HG03175 (cell line): Measurements from ENCODE around the gene LGALS14.
"Not testable (repeated sequence)": the region's sequence is repeated elsewhere in the genome, so short reads cannot be mapped to it uniquely, and the experiment has no call there.

ENCODE experiments used
- ATAC-seq: cut with Tn5 transposase; IDR thresholded peaks from one replicate; pipeline ENCODE4 v1.9.1; 2021; ENCODE audit warnings: mild to moderate bottlenecking, moderate library complexity; ENCODE audit not compliant: unreplicated experiment

Gene LGALS14

DNA sequence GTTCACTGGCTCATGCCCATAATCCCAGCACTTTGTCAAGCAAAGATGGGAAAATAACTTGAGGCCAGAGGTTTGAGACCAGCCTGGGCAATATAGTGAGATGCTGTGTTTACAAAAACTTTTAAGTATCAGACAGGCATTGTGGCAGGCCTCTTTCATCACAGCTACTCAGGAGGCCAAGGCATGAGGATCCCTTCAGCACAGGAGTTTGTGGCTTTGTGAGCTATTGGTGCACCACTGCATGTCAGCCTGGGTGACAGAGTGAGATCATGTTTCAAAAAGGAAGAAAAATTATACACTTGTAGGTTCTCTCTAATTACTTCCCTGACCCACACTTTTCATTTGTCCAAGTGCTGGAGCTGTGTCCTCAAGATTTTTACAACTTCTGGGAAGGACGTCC lies 11.5 kb upstream of the LGALS14 start:
- ATAC-seq, result no peak

DNA sequence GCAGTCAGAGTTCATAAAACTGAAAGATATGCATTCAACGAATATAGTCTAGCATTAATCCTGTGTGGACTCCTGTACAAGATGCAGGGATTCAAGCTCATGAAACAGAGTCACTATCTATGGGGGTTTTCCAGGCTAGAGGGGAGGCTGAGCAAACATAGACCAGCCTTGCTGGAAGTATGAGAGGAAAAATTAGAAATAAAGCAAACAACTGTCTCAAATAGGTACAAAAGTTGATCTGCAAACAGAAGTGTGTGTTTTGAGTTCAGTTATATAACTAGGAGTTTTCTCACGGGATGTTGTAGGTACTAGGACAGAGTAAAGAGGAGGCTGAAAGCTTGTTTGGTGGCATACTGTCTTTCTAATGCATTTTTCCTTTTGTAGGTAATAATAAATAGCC lies 8.5 kb upstream of the LGALS14 start:
- ATAC-seq, result no peak

DNA sequence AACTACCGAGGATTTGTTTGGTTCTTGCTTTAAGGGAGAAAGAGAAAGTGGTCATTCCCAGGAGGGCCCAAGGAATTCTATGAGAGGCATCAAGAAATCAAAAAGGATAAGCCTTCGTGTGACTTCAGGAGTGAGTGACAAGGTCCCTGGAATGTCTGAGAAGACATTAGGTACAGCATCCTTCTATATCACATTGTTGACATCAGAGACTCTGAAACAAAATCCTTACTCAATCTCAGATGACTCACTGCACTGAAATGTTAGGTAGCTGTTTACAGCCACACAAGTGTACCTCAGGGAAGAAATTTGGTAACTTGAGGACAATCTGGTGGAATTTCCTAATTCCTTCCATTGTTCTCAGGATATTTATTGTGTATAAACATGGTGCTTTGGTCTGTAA lies 7.9 kb upstream of the LGALS14 start:
- no peak for ATAC-seq

DNA sequence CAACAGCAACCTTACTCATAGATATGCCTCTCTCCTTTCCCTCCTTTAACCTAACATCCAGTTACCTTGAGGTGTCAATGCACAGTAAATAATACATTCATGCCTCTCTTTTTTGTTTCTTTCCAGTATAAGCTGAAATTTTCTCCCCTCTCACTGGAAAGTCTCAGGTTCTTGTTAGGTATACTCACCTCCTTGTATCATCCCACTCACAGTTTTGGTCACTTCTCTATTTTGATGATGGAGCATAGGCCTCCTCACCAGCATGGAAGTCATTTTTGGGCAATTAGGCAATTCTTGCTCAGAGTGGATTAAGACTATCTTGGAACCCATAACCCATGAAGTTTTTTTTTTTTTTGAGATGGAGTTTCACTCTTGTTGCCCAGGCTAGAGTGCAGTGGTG lies 5.7 kb upstream of the LGALS14 start:
- no peak for ATAC-seq

- ATAC-seq, result no peak
Measured at GRCh38 chr19:39701291-39701690, 3.0 kb upstream of the LGALS14 start.

DNA sequence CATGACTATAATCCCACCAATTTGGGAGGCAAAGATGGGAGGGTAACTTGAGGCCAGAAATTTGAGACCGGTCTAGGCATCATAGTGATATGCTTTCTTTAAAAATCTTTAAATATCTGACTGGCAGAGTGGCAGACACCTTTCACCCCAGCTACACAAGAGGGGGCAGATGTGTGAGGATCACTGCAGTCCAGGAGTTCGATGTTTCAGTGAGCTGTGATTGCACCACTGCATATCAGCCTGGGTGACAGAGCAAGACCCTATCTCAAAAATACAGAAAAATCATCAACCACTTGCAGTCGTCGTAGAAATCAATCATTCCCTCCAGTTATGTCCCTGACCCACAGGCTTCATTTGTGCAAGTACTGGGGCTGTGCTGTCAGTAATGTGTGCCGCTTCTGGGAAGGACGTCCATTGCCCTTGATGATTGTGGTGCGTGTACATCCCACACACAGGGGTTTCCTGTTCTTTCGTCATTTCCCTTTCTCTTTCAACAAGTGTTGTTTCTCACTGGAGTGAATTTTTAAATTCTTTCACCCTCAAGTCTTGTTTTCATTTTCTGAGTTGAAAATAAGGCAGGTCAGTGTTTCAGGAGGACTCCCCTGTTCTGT lies 1.4 kb downstream of the LGALS14 start:
- no peak for ATAC-seq

- ATAC-seq, result no peak
Measured at GRCh38 chr19:39708594-39708993, 4.3 kb downstream of the LGALS14 start.

GRCh38 chr19:39709026-39709872 lies 5.0 kb downstream of the LGALS14 start:
- ATAC-seq, result no peak

DNA sequence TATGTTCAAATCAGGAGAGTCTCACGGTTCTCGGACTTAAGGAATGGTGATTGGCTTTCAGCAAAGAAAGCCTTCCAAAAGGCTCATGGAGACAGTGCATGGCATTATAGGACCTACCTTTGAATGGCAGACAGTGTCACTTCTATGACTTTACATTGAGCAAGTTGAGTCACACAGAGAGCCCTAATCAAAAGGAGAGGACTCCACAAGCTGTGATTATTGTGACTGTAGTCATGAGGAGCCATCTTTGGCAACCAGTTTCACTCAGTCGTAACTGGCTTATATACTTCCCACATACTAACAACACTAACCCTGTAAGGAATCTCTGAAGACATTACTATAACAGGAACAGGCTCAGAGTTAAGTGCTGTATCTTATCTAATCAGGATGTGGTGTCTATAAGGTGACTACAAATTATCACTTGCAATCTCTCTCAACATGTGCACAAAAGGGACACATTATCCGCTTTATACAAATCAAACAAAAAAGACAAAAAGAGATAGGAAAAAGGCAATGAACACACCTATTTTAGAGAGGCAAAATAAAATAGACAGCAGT lies 6.1 kb downstream of the LGALS14 start:
- ATAC-seq, result no peak

DNA sequence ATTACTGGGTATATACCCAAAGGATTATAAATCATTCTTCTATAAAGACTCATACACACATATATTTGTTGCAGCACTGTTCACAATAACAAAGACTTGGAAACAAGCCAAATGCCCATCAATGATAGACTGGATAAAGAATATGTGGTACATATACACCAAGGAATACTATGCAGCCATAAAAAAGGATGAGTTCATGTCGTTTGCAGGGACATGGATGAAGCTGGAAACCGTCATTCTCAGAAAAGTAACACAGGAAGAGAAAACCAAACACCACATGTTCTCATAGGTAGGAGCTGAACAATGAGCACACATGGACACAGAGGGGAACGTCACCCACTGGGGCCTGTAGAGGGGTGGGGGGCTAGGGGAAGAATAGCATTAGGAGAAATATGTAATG lies 15.9 kb downstream of the LGALS14 start:
- not testable (repeated sequence) for ATAC-seq

DNA sequence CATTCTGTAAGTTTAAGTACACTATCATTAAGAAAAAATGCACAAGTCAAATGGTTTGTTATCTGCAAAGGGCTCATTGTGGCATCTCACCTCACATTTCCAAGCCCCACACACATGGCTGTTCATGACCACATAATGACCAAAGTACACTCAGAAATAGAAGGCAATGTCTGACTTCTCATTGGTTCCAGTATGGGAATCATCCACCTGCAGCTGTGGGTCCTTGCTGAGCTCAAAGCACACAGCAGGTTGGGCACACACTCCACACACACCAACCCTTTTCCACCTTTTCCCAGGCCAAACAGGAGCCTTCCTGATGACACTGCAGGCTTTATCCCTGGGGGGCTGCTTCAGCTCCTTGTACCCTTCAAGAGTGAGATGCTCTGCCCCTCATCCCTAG lies 21.7 kb downstream of the LGALS14 start:
- ATAC-seq, result no peak

DNA sequence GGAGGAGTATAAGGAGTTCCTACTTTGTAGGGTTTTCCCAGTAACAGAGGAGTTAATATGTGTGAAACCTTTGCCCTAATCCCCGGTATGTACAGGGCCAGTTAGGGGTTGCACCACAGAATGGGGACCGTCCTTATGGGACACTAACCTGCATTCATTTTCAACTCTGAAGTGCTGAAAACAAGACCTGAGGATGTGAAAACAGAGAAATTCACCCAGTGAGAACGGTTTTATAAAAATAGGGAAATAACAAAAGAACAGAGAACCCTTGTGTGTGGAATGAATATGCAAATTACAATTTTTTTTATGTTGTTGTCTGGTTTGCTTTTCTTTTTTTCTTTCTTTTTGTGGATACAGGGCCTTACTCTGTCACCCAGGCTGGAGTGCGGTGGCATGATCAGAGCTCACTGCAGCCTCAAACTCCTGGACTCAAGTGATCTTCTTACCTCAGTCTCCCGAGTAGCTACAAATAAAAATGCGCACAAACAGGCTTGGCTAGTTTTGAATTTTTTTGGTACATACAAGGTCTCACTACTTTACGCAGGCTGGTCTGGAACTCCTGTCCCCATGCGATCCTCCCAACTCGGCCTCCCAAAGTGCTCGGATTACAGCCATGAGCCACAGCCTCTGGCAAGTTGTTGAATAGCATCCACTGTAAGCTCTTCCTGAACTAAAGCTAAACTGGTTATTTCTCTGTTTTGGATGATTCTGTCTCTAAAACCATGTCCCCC lies 23.0 kb downstream of the LGALS14 start:
- no peak for ATAC-seq

- no peak for ATAC-seq
Measured at GRCh38 chr19:39728040-39728439, 23.8 kb downstream of the LGALS14 start.

GRCh38 chr19:39729594-39729993 lies 25.3 kb downstream of the LGALS14 start:
- ATAC-seq, result no peak

DNA sequence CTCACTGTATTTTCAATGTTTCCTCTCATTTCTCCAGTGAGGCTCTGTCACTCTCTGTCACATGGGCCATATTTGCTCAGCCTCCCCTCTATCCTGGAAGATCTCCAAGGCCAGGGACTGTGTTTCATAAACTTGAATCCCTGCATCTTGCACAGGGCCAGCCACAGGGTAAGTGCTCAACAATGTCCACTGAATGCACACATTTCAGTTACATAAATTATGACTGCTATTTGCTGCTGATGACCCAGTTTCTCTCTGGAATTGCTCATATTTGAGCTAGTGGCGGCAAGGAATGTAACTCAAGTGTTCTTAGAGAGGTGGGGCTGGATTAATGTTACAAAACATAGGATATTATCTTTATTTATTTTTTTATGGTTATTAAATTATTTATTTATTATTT lies 27.4 kb downstream of the LGALS14 start:
- ATAC-seq, result no peak

DNA sequence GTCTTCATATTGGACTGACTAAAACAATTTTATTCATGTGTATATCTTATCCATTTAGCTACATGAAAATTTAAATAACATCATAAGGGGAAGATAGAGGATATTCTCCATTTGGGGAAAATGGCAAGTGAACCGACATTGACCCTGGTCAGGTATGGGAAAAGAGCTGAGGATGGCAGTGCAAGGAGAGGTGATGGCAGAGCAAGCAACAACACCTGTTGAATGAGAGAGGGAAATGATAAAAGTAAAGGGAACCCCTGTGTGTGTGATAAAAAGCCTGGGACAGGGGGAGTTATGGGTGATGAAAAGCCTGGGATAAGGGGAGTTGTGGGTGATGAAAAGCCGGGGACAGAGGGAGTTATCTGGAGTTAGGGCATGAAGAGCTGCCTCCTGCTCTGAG lies 29.6 kb downstream of the LGALS14 start:
- ATAC-seq, result no peak

- no peak for ATAC-seq
Measured at GRCh38 chr19:39735688-39736087, 31.4 kb downstream of the LGALS14 start.

DNA sequence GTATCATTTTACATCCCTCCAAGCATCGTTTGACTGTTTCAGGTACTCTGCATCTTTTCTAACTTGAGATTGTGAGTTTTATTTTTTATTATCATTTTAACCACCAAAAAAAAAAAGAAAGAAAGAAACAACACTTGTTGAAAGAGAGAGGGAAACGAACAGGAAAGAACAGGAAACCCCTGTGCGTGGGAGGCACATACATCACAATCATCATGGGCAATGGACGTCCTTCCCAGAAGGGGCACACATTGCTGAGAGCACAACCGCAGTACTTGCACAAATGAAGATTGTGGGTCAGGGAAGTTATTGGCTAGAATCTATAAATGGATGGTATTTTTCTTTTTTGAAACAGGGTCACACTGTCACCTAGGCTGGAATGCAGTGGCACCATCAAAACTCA lies 31.8 kb downstream of the LGALS14 start:
- ATAC-seq, result no peak

DNA sequence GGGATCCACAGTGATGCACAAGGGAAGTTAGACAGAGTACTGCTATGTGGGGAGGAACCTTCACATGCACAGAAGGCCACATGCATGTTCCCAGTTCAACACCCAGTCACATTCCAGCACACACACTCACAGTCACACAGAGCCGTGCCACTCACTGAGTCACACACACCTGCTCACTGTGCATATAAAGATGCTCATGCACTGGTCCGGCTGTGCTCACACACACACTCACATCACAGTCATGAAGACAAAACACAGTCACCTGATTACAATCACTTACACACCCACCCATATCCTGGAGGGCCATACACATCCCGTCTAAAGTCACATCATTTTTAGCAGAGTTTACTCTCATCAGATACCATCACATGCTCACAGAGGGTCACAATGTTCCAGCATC lies 33.1 kb downstream of the LGALS14 start:
- no peak for ATAC-seq

- ATAC-seq, result no peak
Measured at GRCh38 chr19:39737891-39738290, 33.6 kb downstream of the LGALS14 start, which contains the start of gene CLC. TSS of gene CLC (minus strand) at chr19:39738029. CDS start at chr19:39737952, 77 bp downstream.

- ATAC-seq, result no peak
Measured at GRCh38 chr19:39738814-39739213, 34.5 kb downstream of the LGALS14 start.
